ENCODE data around the gene TBCK.
"Not testable (repeated sequence)": the region's sequence is repeated elsewhere in the genome, so short reads cannot be mapped to it uniquely, and the experiment has no call there.

Gene TBCK

DNA sequence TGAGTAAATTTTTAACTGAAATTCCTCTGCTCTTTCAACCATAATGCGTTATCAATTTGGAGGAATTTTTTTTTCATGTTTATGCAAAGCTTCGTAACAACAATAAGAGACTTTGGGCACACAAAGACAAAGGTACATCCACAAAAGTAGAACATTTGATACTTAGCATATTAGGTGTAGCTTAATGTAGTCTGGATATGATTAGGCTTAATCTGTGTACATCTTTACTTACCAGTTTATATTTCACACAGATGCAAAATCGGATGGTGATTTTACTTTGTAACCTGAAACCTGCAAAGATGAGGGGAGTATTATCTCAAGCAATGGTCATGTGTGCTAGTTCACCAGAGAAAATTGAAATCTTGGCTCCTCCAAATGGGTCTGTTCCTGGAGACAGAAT lies 20.6 kb upstream of the TBCK start:
- Mint-ChIP-seq H3K27me3 (no peaks in the 10 kb centered on the region), H3K4me3 (no peak overlapping the region), H3K4me1 (ENCODE audit: low read depth) (peaks cover 27% of the 10 kb centered on the region), H3K9me3 (peaks cover 15% of the 10 kb centered on the region), H3K36me3 (ENCODE audit: low read depth) (peaks cover 91% of the 10 kb centered on the region), H3K27ac (no peak overlapping the region)

DNA sequence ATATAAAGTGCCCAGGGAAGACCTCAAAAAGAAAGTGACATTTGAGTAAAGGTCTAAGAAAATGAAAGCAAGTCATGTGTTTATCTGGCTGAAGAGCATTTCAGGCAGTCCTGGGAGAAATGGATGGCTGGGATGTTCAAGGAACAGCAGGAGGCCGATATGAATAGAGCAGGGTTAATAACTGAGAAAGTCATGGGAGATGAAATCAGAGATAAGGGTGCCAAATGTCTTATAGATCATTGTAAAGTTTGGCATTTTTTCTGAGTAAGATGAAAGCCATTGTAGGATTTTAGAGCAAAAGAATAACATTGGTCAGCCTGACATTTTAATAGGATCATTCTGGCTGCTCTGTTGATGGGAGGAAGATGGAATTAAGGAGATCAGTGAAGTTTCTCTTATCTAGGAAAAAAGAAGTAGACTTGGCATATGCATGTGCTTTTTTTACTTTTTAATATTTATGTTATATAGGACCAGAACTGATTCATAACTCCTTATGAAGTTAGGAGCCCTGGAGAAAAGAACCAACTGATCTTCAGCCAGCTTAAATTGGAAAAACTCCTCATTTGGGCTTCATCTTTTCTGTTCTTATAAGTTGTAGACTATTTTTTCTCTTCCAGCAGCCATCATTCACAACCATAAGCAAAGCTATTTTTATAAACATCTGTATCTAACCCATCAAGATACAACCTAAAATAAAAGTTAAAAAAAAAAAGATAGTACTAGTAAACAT lies 18.9 kb upstream of the TBCK start:
- peaks cover 15% of the 10 kb centered on the region for H3K9me3 Mint-ChIP-seq
- no peaks in the 10 kb centered on the region for H3K27me3 Mint-ChIP-seq
- H3K27ac Mint-ChIP-seq, result peak overlapping the region; percentile 13
- no peak overlapping the region for H3K4me3 Mint-ChIP-seq
- H3K4me1 Mint-ChIP-seq (ENCODE audit: low read depth), result peaks cover 10% of the 10 kb centered on the region
- peaks cover 88% of the 10 kb centered on the region for H3K36me3 Mint-ChIP-seq (ENCODE audit: low read depth)

DNA sequence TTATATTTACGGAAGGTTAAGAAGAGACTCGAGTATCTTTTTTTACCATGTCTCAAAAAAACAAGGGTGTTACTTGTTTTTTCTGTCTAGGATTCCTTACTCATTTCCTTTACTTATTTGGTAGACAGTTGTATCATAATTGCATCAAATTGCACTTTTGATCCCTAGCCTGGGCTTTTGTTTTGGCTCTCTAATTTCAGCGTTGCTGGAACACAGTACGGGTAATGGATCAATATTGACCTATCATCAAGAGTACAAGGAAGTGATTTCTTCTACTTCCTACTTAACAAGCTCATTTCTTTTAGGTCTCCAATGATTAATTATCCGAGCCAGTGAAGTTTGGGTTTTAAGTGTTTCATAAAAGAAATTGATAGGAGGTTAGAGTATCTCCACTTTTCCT lies 17.2 kb upstream of the TBCK start:
- Mint-ChIP-seq H3K36me3 (ENCODE audit: low read depth) (peaks cover 82% of the 10 kb centered on the region), H3K27me3 (no peaks in the 10 kb centered on the region), H3K27ac (no peak overlapping the region), H3K9me3 (peaks cover 12% of the 10 kb centered on the region), H3K4me1 (ENCODE audit: low read depth) (peaks cover 4% of the 10 kb centered on the region), H3K4me3 (no peak overlapping the region)

DNA sequence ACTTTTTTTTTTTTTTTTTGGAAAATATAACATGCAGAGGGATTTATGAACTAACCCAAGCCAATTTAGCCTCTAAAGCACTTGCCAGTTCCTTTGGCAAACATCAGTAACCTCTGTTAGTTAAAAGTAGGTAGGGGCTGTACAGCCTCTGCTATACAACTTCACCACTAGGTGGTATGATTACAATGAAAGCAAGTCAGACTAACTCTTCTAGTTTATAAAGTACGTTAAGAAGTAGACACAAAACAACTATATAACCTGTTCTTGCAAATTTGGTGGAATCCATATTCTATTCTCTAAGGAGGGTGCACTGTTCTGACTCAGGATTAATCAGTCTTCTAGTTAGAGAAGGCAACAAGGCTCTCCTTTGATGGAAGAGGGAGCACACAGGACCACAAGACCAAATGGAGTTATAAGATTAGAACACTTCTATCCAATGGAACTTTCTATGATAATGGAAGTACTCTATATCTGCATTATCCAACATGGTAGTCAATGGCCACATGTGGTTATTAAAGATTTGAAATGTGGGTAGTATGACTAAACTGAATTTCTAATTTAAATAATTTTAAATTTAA lies 13.1 kb upstream of the TBCK start:
- Mint-ChIP-seq H3K27me3 (no peaks in the 10 kb centered on the region), H3K27ac (no peak overlapping the region), H3K36me3 (ENCODE audit: low read depth) (peaks cover 70% of the 10 kb centered on the region), H3K4me3 (no peak overlapping the region), H3K9me3 (no peaks in the 10 kb centered on the region), H3K4me1 (ENCODE audit: low read depth) (peaks cover 13% of the 10 kb centered on the region)

DNA sequence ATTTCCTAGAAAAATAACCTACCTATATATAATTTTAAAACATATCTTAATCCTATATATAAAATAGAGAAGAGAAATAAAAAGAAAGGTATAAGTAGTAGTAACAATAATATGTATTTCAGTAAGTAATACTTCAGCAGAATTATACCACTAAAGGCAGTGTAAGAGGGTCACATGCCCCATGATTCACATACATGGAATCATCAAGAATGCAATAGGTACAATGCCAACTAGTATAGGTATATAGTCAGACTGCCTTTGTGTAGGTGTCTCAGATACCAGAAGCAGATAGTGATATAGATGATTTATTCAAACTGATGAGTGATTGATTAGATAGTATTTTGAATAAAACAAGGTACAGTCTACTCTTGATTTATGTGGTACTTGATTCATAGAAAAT lies 9.8 kb upstream of the TBCK start:
- peaks cover 56% of the 10 kb centered on the region for H3K36me3 Mint-ChIP-seq (ENCODE audit: low read depth)
- H3K9me3 Mint-ChIP-seq, result no peaks in the 10 kb centered on the region
- peaks cover 32% of the 10 kb centered on the region for H3K4me1 Mint-ChIP-seq (ENCODE audit: low read depth)
- no peak overlapping the region for H3K27ac Mint-ChIP-seq
- H3K27me3 Mint-ChIP-seq, result no peaks in the 10 kb centered on the region
- H3K4me3 Mint-ChIP-seq, result no peak overlapping the region

DNA sequence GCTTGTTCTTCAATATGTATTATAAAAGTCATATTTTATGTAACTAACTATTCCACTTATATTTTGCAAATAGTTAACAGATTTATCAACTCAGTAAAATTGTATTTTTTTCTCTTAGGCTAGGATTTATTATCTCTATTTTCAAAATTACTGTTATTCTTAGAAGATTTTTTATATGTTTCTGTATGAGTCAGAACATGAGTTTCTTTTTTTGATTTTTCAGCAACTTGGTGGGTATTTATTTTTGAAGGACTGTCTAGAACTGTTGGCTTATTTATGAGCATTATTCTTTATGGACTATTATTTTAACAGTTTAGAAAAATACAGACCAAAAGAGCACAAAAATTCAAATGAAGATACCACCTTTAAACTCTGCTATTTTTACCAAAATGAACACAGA lies 7.1 kb upstream of the TBCK start:
- H3K36me3 Mint-ChIP-seq (ENCODE audit: low read depth), result peaks cover 55% of the 10 kb centered on the region
- H3K4me1 Mint-ChIP-seq (ENCODE audit: low read depth), result peaks cover 28% of the 10 kb centered on the region
- H3K27me3 Mint-ChIP-seq, result no peaks in the 10 kb centered on the region
- H3K27ac Mint-ChIP-seq, result no peak overlapping the region
- no peaks in the 10 kb centered on the region for H3K9me3 Mint-ChIP-seq
- H3K4me3 Mint-ChIP-seq, result no peak overlapping the region

DNA sequence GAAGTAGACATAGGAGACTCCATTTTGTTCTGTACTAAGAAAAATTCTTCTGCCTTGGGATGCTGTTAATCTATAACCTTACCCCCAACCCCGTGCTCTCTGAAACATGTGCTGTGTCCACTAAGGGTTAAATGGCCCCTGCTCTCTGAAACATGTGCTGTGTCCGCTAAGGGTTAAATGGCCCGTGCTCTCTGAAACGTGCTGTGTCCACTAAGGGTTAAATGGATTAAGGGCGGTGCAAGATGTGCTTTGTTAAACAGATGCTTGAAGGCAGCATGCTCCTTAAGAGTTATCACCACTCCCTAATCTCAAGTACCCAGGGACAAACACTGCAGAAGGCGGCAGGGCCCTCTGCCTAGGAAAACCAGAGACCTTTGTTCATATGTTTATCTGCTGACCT lies 5.8 kb upstream of the TBCK start:
- not testable (repeated sequence) for H3K9me3 Mint-ChIP-seq, H3K27me3 Mint-ChIP-seq, H3K4me3 Mint-ChIP-seq, H3K27ac Mint-ChIP-seq
- H3K36me3 Mint-ChIP-seq (ENCODE audit: low read depth), result peaks cover 42% of the 10 kb centered on the region
- H3K4me1 Mint-ChIP-seq (ENCODE audit: low read depth), result peaks cover 19% of the 10 kb centered on the region

DNA sequence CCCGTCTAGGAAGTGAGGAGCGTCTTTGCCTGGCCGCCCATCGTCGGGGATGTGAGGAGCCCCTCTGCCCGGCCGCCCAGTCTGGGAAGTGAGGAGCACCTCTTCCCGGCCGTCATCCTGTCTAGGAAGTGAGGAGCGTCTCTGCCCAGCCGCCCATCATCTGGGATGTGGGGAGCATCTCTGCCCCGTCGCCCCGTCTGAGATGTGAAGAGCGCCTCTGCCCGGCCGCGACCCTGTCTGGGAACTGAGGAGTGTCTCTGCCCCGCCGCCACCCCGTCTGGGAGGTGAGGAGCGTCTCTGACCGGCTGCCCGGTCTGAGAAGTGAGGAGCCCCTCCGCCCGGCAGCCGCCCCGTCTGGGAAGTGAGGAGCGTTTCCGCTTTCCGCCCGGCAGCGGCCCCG lies 5.2 kb upstream of the TBCK start:
- H3K4me3 Mint-ChIP-seq, H3K27ac Mint-ChIP-seq, H3K9me3 Mint-ChIP-seq, H3K27me3 Mint-ChIP-seq: not testable (repeated sequence)
- H3K4me1 Mint-ChIP-seq (ENCODE audit: low read depth), result peaks cover 19% of the 10 kb centered on the region
- peaks cover 38% of the 10 kb centered on the region for H3K36me3 Mint-ChIP-seq (ENCODE audit: low read depth)

DNA sequence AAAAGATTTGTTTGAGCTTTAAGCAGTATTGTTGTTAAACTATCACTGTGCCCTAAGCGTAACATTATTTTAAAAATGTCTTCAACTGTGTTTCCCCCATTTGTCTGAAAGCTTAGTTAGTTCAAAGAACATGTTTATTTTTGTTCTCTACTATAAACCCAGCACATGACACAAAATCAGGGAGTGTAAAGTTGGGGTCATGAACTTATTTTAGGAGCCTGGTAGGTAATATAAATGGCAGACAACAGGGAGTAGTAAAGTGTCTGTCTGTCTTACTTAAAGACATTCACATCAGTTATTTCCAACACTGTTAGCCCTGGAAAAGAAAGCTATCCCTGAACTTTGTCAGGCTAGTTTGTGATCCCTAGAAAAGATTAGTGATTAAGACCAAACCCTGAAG lies 4.2 kb upstream of the TBCK start:
- H3K27me3 Mint-ChIP-seq, result no peaks in the 10 kb centered on the region
- H3K36me3 Mint-ChIP-seq (ENCODE audit: low read depth), result peaks cover 37% of the 10 kb centered on the region
- H3K4me3 Mint-ChIP-seq, result no peak overlapping the region
- H3K9me3 Mint-ChIP-seq, result no peaks in the 10 kb centered on the region
- no peak overlapping the region for H3K27ac Mint-ChIP-seq
- peaks cover 21% of the 10 kb centered on the region for H3K4me1 Mint-ChIP-seq (ENCODE audit: low read depth)

DNA sequence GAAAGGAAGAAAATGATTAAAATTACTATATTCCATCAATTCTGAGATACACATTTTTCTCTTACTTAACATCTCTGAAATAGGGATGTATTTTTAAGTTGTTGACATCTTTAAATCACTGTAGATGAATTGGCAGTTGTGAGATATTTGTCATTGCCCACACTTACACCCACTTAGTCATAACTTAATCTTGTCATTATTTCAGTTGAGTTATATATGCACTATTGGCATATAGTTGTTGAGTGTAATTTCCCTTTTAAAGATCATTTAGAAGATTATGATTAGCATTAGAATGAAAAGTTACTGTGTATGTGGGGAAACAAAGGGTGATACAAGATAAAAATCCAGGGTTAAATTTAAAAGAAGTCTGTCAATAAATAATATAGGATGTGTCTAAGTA lies 2.5 kb upstream of the TBCK start:
- H3K27ac Mint-ChIP-seq, result no peak overlapping the region
- H3K4me3 Mint-ChIP-seq, result peak overlapping the region; percentile 58
- H3K27me3 Mint-ChIP-seq, result no peaks in the 10 kb centered on the region
- peaks cover 35% of the 10 kb centered on the region for H3K4me1 Mint-ChIP-seq (ENCODE audit: low read depth)
- no peaks in the 10 kb centered on the region for H3K9me3 Mint-ChIP-seq
- peaks cover 30% of the 10 kb centered on the region for H3K36me3 Mint-ChIP-seq (ENCODE audit: low read depth)

DNA sequence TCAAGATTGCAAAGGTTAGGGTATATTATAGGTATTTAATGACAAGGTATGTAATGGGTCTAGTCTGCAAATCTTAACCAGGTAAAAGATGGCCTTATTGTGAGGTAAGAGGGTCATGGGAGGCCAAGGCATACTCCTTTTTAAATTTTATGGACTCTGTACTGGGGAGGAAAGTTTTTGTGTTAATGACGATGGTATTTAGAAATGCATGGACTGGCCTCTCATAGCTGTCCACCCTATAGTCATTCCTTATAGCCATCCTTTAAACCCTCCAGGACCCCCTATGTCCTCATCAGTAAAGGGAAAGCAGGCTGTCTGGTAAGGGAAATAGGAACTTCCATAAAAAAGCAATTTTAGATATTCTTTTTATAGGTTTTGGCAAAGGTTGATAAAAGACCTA lies 1.8 kb upstream of the TBCK start:
- H3K4me3 Mint-ChIP-seq, result no peak overlapping the region
- no peaks in the 10 kb centered on the region for H3K9me3 Mint-ChIP-seq
- peaks cover 30% of the 10 kb centered on the region for H3K36me3 Mint-ChIP-seq (ENCODE audit: low read depth)
- peaks cover 35% of the 10 kb centered on the region for H3K4me1 Mint-ChIP-seq (ENCODE audit: low read depth)
- no peaks in the 10 kb centered on the region for H3K27me3 Mint-ChIP-seq
- no peak overlapping the region for H3K27ac Mint-ChIP-seq

DNA sequence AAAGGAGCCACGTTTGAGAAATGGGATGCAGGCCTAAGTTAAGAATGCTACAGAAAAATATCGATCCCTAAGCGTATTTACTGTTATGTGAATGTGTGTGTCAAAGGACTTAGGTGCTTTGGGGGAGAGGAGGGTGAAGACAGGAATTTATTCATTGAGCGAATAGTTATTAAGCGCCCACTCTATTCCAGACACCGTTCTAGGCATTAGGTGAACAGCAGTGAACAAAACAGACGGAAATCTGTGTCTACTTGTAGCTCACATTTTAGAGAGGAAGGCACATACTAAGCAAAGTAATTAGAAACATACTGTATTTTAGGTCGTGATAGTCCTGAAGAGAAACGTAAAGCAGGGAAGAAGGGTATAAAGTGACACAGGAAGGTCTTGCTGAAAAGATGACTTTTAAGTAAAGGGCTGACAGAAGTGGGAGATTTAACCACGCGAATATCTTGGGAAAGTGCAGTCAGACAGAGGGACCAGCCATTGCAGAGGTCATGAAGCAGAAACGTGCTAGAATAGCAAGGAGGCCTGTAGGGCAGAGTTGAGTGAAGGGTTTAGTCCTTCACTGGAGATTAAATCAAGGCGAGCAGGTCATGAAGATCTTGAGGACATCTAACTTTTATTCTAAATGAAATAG lies 882 bp upstream of the TBCK start:
- Mint-ChIP-seq H3K4me3 (no peak overlapping the region), H3K4me1 (ENCODE audit: low read depth) (peaks cover 36% of the 10 kb centered on the region), H3K27me3 (no peaks in the 10 kb centered on the region)

DNA sequence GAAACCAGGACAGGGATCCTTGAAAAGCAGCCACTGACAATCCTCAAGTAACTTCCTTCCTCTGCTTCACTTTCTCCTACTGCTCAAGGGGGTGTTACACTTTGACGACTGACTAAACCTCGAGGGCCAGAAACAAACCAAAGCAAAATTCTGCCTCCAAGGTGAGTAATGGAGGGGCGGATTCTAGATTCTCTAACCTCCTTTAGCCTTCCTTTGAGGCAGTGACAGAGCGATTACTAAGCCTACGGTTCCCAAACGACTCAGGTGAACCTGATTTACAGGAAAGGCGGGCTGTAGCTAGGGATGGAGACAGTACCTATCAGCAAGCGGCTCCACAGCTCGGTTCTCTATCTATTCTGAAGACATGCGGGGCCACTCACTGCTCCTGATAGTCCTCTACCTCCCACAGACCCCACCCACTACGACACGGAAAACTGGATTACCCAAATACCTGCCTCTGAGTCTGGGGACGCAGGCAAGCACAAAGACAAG lies 487 bp downstream of the TBCK start:
- Mint-ChIP-seq H3K4me1 (ENCODE audit: low read depth) (peaks cover 36% of the 10 kb centered on the region), H3K4me3 (no peak overlapping the region), H3K27ac (no peak overlapping the region), H3K9me3 (no peaks in the 10 kb centered on the region), H3K27me3 (no peaks in the 10 kb centered on the region), H3K36me3 (ENCODE audit: low read depth) (peaks cover 23% of the 10 kb centered on the region)

More for the DNA sequence above, 882 bp upstream of the TBCK start:
- peaks cover 33% of the 10 kb centered on the region for H3K36me3 Mint-ChIP-seq (ENCODE audit: low read depth)
- no peak overlapping the region for H3K27ac Mint-ChIP-seq
- H3K9me3 Mint-ChIP-seq, result no peaks in the 10 kb centered on the region

DNA sequence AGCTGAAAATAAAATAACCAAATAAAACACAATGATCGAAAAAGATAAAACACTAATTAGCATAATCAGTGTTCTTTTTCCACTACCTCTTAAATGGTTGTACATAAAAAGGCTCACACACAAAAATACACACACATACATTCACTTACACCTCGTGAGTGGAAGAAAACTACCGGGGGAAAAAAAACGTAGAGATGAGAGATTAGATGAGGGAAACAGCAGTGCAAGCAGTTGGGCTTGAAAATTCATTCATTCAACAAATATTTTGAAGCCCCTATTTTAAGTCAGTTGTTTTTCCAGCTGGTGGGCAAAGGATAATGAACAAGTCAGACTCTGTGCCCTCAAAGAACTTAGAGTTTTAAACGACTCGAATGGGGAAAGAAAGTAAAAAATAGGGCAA lies 1.0 kb downstream of the TBCK start:
- Mint-ChIP-seq H3K27me3 (no peaks in the 10 kb centered on the region), H3K4me3 (no peak overlapping the region), H3K27ac (no peak overlapping the region), H3K36me3 (ENCODE audit: low read depth) (peaks cover 17% of the 10 kb centered on the region), H3K9me3 (no peaks in the 10 kb centered on the region), H3K4me1 (ENCODE audit: low read depth) (peaks cover 42% of the 10 kb centered on the region)

DNA sequence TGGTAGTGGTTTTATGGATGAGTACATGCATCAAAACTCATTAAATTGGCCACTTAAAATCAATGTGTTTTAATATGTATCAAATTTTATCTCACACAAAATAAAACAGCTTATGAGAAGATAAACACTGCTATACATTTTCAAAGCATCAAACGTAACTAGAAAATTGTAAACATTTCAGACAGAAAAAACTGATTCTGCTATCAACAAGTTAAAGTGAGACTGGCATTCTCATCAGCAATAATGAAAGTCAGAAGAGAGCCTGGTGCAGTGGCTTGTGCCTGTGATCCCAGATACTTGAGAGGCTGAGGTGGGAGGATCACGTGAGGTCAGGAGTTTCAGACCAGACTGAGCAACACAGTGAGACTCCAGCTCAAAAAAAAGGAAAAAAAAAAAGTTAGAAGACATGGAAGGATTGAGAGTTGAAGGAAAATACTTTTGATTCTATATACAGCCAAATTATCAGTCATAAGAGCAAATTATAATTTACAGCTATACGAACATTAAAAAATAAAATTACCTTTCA lies 2.9 kb downstream of the TBCK start:
- Mint-ChIP-seq H3K27me3 (no peaks in the 10 kb centered on the region), H3K27ac (peak overlapping the region; percentile 89), H3K9me3 (no peaks in the 10 kb centered on the region), H3K4me1 (ENCODE audit: low read depth) (peaks cover 46% of the 10 kb centered on the region), H3K36me3 (ENCODE audit: low read depth) (peaks cover 18% of the 10 kb centered on the region), H3K4me3 (peak overlapping the region; percentile 26)

Measured in stimulated activated naive CD8-positive, alpha-beta T cell treated with anti-CD3 and anti-CD28 coated beads, Interleukin-15, Interleukin-2, amounts not matched to agents 100 ng/mL and 50 ng/mL, for 24 hours (primary cell).